ENCODE data around the gene ANKDD1B. TPM values are rescaled to one million over a fixed set of nuclear protein-coding genes. Genes with fewer than 3 reads are reported as not detected.
A peak's percentile ranks its signal among the peaks of the same experiment; 100 is the strongest.

ANKDD1B gene
- total and polyA plus RNA-seq, 9 of the 15 experiments (the other 6 are each of a cell fraction or from before 2014, with no cell fraction given): 0.04 to 0.29 (median 0.18) TPM; not detected in 1

DNA sequence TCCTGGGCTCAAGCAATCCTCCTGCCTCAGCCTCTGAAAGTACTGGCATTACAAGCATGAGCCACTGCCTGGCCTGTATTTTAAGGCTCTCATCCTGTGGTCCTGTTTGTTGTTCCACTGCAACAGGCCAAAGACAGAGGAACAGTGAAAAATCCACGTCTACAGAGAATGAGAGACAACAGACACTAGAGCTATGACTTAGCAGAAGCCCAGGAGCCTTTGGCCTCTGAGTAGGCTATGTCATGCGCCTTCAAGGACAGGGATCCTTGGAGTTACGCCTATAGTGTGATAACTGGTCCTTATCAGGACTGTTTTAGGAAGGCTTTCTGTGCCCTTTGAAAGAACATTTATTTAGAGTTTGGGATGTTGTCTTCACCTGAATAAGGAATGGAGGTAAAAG, 95.5 kb downstream of the ANKDD1B start (continued):
- TF ChIP-seq, protein P1, sequence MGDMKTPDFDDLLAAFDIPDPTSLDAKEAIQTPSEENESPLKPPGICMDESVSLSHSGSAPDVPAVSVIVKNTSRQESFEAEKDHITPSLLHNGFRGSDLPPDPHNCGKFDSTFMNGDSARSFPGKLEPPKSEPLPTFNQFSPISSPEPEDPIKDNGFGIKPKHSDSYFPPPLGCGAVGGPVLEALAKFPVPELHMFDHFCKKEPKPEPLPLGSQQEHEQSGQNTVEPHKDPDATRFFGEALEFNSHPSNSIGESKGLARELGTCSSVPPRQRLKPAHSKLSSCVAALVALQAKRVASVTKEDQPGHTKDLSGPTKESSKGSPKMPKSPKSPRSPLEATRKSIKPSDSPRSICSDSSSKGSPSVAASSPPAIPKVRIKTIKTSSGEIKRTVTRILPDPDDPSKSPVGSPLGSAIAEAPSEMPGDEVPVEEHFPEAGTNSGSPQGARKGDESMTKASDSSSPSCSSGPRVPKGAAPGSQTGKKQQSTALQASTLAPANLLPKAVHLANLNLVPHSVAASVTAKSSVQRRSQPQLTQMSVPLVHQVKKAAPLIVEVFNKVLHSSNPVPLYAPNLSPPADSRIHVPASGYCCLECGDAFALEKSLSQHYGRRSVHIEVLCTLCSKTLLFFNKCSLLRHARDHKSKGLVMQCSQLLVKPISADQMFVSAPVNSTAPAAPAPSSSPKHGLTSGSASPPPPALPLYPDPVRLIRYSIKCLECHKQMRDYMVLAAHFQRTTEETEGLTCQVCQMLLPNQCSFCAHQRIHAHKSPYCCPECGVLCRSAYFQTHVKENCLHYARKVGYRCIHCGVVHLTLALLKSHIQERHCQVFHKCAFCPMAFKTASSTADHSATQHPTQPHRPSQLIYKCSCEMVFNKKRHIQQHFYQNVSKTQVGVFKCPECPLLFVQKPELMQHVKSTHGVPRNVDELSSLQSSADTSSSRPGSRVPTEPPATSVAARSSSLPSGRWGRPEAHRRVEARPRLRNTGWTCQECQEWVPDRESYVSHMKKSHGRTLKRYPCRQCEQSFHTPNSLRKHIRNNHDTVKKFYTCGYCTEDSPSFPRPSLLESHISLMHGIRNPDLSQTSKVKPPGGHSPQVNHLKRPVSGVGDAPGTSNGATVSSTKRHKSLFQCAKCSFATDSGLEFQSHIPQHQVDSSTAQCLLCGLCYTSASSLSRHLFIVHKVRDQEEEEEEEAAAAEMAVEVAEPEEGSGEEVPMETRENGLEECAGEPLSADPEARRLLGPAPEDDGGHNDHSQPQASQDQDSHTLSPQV (IDR thresholded peaks at IDR 0.05): peak; percentile 53; the same call in 1 of the 2 replicates
- peak; percentile 57; the same call in 1 of the 2 replicates for TF ChIP-seq ZNF316 (IDR thresholded peaks at IDR 0.05)
- no peak for TF ChIP-seq HNRNPK (IDR thresholded peaks at IDR 0.05; ENCODE audit: low read depth, low read length, poor library complexity, severe bottlenecking)
- TF ChIP-seq, protein P2, sequence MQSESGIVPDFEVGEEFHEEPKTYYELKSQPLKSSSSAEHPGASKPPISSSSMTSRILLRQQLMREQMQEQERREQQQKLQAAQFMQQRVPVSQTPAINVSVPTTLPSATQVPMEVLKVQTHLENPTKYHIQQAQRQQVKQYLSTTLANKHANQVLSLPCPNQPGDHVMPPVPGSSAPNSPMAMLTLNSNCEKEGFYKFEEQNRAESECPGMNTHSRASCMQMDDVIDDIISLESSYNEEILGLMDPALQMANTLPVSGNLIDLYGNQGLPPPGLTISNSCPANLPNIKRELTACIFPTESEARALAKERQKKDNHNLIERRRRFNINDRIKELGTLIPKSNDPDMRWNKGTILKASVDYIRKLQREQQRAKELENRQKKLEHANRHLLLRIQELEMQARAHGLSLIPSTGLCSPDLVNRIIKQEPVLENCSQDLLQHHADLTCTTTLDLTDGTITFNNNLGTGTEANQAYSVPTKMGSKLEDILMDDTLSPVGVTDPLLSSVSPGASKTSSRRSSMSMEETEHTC (IDR thresholded peaks at IDR 0.05): 0 out of 2 replicates have a peak, but pooled peaks have one; percentile 63
- TF ChIP-seq, protein P3, sequence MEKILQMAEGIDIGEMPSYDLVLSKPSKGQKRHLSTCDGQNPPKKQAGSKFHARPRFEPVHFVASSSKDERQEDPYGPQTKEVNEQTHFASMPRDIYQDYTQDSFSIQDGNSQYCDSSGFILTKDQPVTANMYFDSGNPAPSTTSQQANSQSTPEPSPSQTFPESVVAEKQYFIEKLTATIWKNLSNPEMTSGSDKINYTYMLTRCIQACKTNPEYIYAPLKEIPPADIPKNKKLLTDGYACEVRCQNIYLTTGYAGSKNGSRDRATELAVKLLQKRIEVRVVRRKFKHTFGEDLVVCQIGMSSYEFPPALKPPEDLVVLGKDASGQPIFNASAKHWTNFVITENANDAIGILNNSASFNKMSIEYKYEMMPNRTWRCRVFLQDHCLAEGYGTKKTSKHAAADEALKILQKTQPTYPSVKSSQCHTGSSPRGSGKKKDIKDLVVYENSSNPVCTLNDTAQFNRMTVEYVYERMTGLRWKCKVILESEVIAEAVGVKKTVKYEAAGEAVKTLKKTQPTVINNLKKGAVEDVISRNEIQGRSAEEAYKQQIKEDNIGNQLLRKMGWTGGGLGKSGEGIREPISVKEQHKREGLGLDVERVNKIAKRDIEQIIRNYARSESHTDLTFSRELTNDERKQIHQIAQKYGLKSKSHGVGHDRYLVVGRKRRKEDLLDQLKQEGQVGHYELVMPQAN (IDR thresholded peaks at IDR 0.05; ENCODE audit: borderline replicate concordance): no peak
- TF ChIP-seq TOE1 (IDR thresholded peaks at IDR 0.05; ENCODE audit: borderline replicate concordance): peak; percentile 45; the same call in 1 of the 2 replicates
- no peak for TF ChIP-seq TOE1 (CRISPR knock-in tag; IDR thresholded peaks at IDR 0.05; ENCODE audit: borderline replicate concordance, low read depth)
- TF ChIP-seq L3MBTL2 (IDR thresholded peaks at IDR 0.05): peak; percentile 59; the same call in 1 of the 2 replicates
- no peak for TF ChIP-seq NR2C2 (CRISPR knock-in tag; IDR thresholded peaks at IDR 0.05)
- TF ChIP-seq NR2C2 (tag; IDR thresholded peaks at IDR 0.05): peak; percentile 77
- TF ChIP-seq TBP (optimal IDR thresholded peaks at IDR 0.05; ENCODE audit: low read depth, low read length): peak; percentile 30
- 0 out of 2 replicates have a peak, but pooled peaks have one; percentile 66 for TF ChIP-seq HEY1 (CRISPR knock-in tag; IDR thresholded peaks at IDR 0.05; ENCODE audit: borderline replicate concordance)
- TF ChIP-seq NRF1 (conservative IDR thresholded peaks at IDR 0.05 in 1 of 2, IDR thresholded peaks at IDR 0.05 in 1 of 2): peak; percentile 63 to 75
- TF ChIP-seq RHOXF2B (CRISPR knock-in tag; conservative IDR thresholded peaks at IDR 0.05): no peak
- peak; percentile 37; the same call in 1 of the 2 replicates for TF ChIP-seq FOXJ2 (tag; IDR thresholded peaks at IDR 0.05)
- peak; percentile 66 for TF ChIP-seq MAFK (IDR thresholded peaks at IDR 0.05; ENCODE audit: low read length)
- TF ChIP-seq, protein P4, sequence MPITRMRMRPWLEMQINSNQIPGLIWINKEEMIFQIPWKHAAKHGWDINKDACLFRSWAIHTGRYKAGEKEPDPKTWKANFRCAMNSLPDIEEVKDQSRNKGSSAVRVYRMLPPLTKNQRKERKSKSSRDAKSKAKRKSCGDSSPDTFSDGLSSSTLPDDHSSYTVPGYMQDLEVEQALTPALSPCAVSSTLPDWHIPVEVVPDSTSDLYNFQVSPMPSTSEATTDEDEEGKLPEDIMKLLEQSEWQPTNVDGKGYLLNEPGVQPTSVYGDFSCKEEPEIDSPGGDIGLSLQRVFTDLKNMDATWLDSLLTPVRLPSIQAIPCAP (CRISPR knock-in tag; IDR thresholded peaks at IDR 0.05; ENCODE audit: borderline replicate concordance): no peak
- no peak for TF ChIP-seq MXI1 (IDR thresholded peaks at IDR 0.05; ENCODE audit: low read depth, low read length)
- peak; percentile 27; the same call in 1 of the 2 replicates for TF ChIP-seq BHLHE40 (IDR thresholded peaks at IDR 0.05; ENCODE audit: low read length)

Measured in K562 (cell line).